ENCODE measurements around the gene CSF2RB. TPM values are rescaled to one million over a fixed set of nuclear protein-coding genes. Genes with fewer than 3 reads are reported as not detected.

The CSF2RB gene
- total and polyA plus RNA-seq, 2 donors (not counting 3 experiments of a cell fraction or from before 2014, with no cell fraction given) = 20.6 to 68.2 TPM

- TF ChIP-seq MAX (IDR thresholded peaks at IDR 0.05; ENCODE audit: insufficient read depth, insufficient read length) = no peak
- TF ChIP-seq FOS (IDR thresholded peaks at IDR 0.05; ENCODE audit: borderline replicate concordance, insufficient read depth, low read length) = no peak
- TF ChIP-seq POLR2AphosphoS5 (IDR thresholded peaks at IDR 0.05; ENCODE audit: insufficient read depth, low read depth, low read length) = no peak
- no peak for TF ChIP-seq GATA2 (IDR thresholded peaks at IDR 0.05; ENCODE audit: insufficient read depth, insufficient read length, low read depth, low read length)
- no peak for TF ChIP-seq MYC (IDR thresholded peaks at IDR 0.05; ENCODE audit: low read depth, low read length)
- no peak for TF ChIP-seq JUN (IDR thresholded peaks at IDR 0.05; ENCODE audit: borderline replicate concordance, insufficient read depth, insufficient read length, low read depth)
- TF ChIP-seq EZH2 (IDR thresholded peaks at IDR 0.05; ENCODE audit: borderline replicate concordance, low read depth, low read length, severe bottlenecking) = no peak
- no peak for TF ChIP-seq POLR2A (IDR thresholded peaks at IDR 0.05; ENCODE audit: low read depth, low read length)
- TF ChIP-seq CTCF (IDR thresholded peaks at IDR 0.05; ENCODE audit: extremely low read depth in 1 of 2, insufficient read depth in 1 of 2, low read depth in 1 of 2, low read length in 2 of 2) = no peak
- Histone ChIP-seq H3K4me2 (ENCODE audit: insufficient read depth, low read length) (no peak overlapping the region), H3K9me3 (replicated peaks; ENCODE audit: control insufficient read depth, insufficient read depth, low read length) (no peaks in the 10 kb centered on the region), H4K20me1 (replicated peaks; ENCODE audit: control insufficient read depth, extremely low read depth, insufficient read depth, low read length) (no peaks in the 10 kb centered on the region), H3K9ac (replicated peaks; ENCODE audit: extremely low read depth, insufficient read depth, low read length) (no peak overlapping the region), H3K27ac (ENCODE audit: insufficient read depth, low read depth, low read length) (no peak overlapping the region), H3K36me3 (ENCODE audit: control insufficient read depth in 2 of 2, extremely low read depth in 1 of 2, insufficient read depth in 2 of 2, low read length in 2 of 2) (no peaks in the 10 kb centered on the region), H3K4me1 (ENCODE audit: control insufficient read depth, extremely low read depth, insufficient read depth, low read length) (peaks cover 25% of the 10 kb centered on the region), H3K9me1 (replicated peaks; ENCODE audit: control insufficient read depth, extremely low read depth, insufficient read depth, low read length) (no peaks in the 10 kb centered on the region), H3K4me3 (replicated peaks in 1 of 3; ENCODE audit: insufficient read depth in 1 of 3, low read depth in 1 of 3, low read length in 3 of 3) (no peak overlapping the region), H3K79me2 (ENCODE audit: control insufficient read depth, insufficient read depth, low read length) (peaks cover 9% of the 10 kb centered on the region), H2AFZ (ENCODE audit: low read depth, low read length) (no peak overlapping the region), H3K27me3 (ENCODE audit: control insufficient read depth in 2 of 2, insufficient read depth in 2 of 2, low read length in 2 of 2) (peaks cover 0 to 1% of the 10 kb centered on the region in 2 experiments)
- no TSS peak for BruUV-seq (replicated peaks)
- FAIRE-seq (no peak), DNase-seq (ENCODE audit: low read depth, low spot score) (no peak)
- dilution Hi-C loops (cut with MboI; ENCODE audit: extremely low pct_ligation_motif_present, low sequenced_read_pairs) (no loop called here), intact Hi-C loops (cut with micrococcal nuclease) (no loop called here)
- POLR2A ChIA-PET = no interaction called here
- CTCF ChIA-PET = interaction anchor here (1.0 to 1.5 kb wide), 2 partner anchors 18 to 54 kb away, joined by 3 to 4 read pairs; no protein-coding TSS in a partner anchor
Observed at GRCh38 chr22:36910461-36910860, 3.0 kb upstream of the CSF2RB start.
